Measurements from ENCODE around the gene BAD. TPM values are rescaled to one million over a fixed set of nuclear protein-coding genes. Genes with fewer than 3 reads are reported as not detected.

BAD gene
- total and polyA plus RNA-seq, 2 of the 13 experiments (the other 11 are each of a cell fraction or from before 2014, with no cell fraction given), result 17.9 to 28.5 TPM

DNA sequence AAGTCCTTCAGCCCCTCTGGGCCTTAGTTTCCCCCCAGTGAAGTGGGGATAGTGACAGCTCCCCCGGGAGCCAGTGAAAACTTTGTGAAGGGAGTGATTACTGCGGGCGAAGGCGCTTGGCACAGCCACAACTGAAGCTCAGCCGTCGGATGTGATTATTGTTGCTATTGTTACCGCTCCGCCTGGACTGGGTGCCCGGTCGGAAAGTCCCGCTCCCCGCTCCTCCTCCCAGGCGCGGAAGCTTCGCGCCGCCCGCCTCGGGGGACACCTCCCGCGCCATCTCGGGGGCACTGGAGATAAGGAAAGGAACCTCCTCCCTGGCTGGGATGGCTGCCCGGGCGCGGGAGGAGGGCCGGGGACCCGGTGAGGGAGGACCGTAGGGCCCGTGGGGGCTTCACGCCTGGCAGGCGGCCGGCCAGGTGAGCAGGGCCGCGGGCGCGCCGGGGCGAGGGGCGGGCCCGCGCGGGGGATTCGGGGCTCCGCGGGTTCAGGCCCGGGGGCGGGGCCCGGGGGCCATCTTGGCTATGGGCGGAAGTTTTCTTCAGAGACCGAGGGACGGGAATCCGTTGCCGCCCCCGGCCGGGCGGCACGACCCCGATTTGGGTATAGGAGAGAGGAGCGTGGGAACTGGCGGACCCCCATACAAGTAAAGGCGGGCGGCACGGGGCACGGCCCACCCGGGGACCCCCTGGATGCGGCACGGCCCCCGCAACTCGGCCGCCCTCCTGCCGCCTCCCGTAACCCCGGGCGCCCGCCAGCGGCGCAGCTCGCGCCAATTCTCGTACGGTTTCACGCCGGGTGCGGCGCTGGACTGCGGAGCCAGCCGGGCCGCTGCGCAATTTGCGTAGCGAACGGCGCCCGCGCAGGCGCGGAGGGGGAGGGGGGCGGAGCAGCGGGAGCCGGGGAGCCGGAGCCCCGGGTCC lies 758 bp upstream of the BAD start, which contains the start of gene GPR137 (continued):
- TF ChIP-seq ZNF710 (CRISPR knock-in tag; IDR thresholded peaks at IDR 0.05; ENCODE audit: borderline replicate concordance) (no peak; the same call in 1 of the 2 replicates), YEATS2 (CRISPR knock-in tag; IDR thresholded peaks at IDR 0.05; ENCODE audit: borderline replicate concordance) (no peak; the same call in 1 of the 2 replicates), ZNF335 (CRISPR knock-in tag; IDR thresholded peaks at IDR 0.05) (no peak), DNMT1 (CRISPR knock-in tag; IDR thresholded peaks at IDR 0.05) (no peak), HDAC1 (CRISPR knock-in tag; IDR thresholded peaks at IDR 0.05) (no peak; the same call in 1 of the 2 replicates), TEAD2 (CRISPR knock-in tag; IDR thresholded peaks at IDR 0.05) (no peak), ZNF274 (CRISPR knock-in tag; IDR thresholded peaks at IDR 0.05) (no peak; the same call in 1 of the 2 replicates), SKI (IDR thresholded peaks at IDR 0.05; ENCODE audit: partially characterized antibody) (no peak), TCF7L2 (IDR thresholded peaks at IDR 0.05; ENCODE audit: low read depth, low read length) (no peak), ZNF605 (CRISPR knock-in tag; IDR thresholded peaks at IDR 0.05) (0 out of 2 replicates have a peak, but pooled peaks have one; percentile 14), MLXIP (CRISPR knock-in tag; IDR thresholded peaks at IDR 0.05; ENCODE audit: borderline replicate concordance) (no peak), ZNF800 (CRISPR knock-in tag; IDR thresholded peaks at IDR 0.05) (no peak), SAFB2 (CRISPR knock-in tag; IDR thresholded peaks at IDR 0.05; ENCODE audit: borderline replicate concordance, low read depth) (no peak)
- TF ChIP-seq, protein P1, sequence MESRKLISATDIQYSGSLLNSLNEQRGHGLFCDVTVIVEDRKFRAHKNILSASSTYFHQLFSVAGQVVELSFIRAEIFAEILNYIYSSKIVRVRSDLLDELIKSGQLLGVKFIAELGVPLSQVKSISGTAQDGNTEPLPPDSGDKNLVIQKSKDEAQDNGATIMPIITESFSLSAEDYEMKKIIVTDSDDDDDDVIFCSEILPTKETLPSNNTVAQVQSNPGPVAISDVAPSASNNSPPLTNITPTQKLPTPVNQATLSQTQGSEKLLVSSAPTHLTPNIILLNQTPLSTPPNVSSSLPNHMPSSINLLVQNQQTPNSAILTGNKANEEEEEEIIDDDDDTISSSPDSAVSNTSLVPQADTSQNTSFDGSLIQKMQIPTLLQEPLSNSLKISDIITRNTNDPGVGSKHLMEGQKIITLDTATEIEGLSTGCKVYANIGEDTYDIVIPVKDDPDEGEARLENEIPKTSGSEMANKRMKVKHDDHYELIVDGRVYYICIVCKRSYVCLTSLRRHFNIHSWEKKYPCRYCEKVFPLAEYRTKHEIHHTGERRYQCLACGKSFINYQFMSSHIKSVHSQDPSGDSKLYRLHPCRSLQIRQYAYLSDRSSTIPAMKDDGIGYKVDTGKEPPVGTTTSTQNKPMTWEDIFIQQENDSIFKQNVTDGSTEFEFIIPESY (CRISPR knock-in tag; IDR thresholded peaks at IDR 0.05), result no peak
- TF ChIP-seq, protein P2, sequence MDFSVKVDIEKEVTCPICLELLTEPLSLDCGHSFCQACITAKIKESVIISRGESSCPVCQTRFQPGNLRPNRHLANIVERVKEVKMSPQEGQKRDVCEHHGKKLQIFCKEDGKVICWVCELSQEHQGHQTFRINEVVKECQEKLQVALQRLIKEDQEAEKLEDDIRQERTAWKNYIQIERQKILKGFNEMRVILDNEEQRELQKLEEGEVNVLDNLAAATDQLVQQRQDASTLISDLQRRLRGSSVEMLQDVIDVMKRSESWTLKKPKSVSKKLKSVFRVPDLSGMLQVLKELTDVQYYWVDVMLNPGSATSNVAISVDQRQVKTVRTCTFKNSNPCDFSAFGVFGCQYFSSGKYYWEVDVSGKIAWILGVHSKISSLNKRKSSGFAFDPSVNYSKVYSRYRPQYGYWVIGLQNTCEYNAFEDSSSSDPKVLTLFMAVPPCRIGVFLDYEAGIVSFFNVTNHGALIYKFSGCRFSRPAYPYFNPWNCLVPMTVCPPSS (IDR thresholded peaks at IDR 0.05), result no peak
- TF ChIP-seq, protein P3, sequence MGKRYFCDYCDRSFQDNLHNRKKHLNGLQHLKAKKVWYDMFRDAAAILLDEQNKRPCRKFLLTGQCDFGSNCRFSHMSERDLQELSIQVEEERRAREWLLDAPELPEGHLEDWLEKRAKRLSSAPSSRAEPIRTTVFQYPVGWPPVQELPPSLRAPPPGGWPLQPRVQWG (CRISPR knock-in tag; IDR thresholded peaks at IDR 0.05; ENCODE audit: borderline replicate concordance, low read depth), result no peak
